Measurements from ENCODE around the gene UBE2J1. TPM values are rescaled to one million over a fixed set of nuclear protein-coding genes. Genes with fewer than 3 reads are reported as not detected.

The UBE2J1 gene
- total and polyA plus RNA-seq, 2 experiments from 2014 or later, result 44.7 to 64.1 TPM

GRCh38 chr6:89289710-89290109, 62.8 kb downstream of the UBE2J1 start:
- TF ChIP-seq CTCF (IDR thresholded peaks at IDR 0.05; ENCODE audit: poor library complexity), result no peak
- TF ChIP-seq EZH2phosphoT487 (IDR thresholded peaks at IDR 0.05; ENCODE audit: low read depth, severe bottlenecking, unreplicated experiment), result no peak
- TF ChIP-seq EZH2 (IDR thresholded peaks at IDR 0.05; ENCODE audit: borderline replicate concordance), result no peak
- Histone ChIP-seq H2AFZ (no peak overlapping the region), H3K9me3 (ENCODE audit: low read depth) (no peaks in the 10 kb centered on the region), H3K36me3 (replicated peaks; ENCODE audit: insufficient read depth, low read depth) (no peaks in the 10 kb centered on the region), H3K4me1 (ENCODE audit: insufficient read depth) (no peaks in the 10 kb centered on the region), H3K9me2 (replicated peaks; ENCODE audit: insufficient read depth) (no peaks in the 10 kb centered on the region), H3K27ac (no peak overlapping the region), H3K4me3 (no peak overlapping the region), H4K20me1 (ENCODE audit: insufficient read depth, poor library complexity, severe bottlenecking) (no peaks in the 10 kb centered on the region), H3K4me2 (no peak overlapping the region), H3K27me3 (no peaks in the 10 kb centered on the region), H3K79me2 (no peaks in the 10 kb centered on the region)
- no peak for DNase-seq (ENCODE audit: low spot score)
- 89% methylated on average over 3 of the region's 3 CpGs for WGBS (ENCODE audit: low lambda C conversion rate, missing lambda C conversion rate)

GRCh38 chr6:89287351-89288028, 65.0 kb downstream of the UBE2J1 start:
- Histone ChIP-seq H3K4me1 (ENCODE audit: insufficient read depth) (no peaks in the 10 kb centered on the region), H3K27me3 (no peaks in the 10 kb centered on the region), H4K20me1 (ENCODE audit: insufficient read depth, poor library complexity, severe bottlenecking) (no peaks in the 10 kb centered on the region), H3K4me3 (no peak overlapping the region), H3K9me2 (replicated peaks; ENCODE audit: insufficient read depth) (no peaks in the 10 kb centered on the region), H3K4me2 (no peak overlapping the region), H3K36me3 (replicated peaks; ENCODE audit: insufficient read depth, low read depth) (no peaks in the 10 kb centered on the region), H3K27ac (no peak overlapping the region), H3K79me2 (no peaks in the 10 kb centered on the region), H2AFZ (no peak overlapping the region), H3K9me3 (ENCODE audit: low read depth) (no peaks in the 10 kb centered on the region)
- DNase-seq (ENCODE audit: low spot score), result no peak
- 90% methylated on average over 9 of the region's 9 CpGs for WGBS (ENCODE audit: low lambda C conversion rate, missing lambda C conversion rate)
- no peak for TF ChIP-seq CTCF (IDR thresholded peaks at IDR 0.05; ENCODE audit: poor library complexity)
- TF ChIP-seq EZH2phosphoT487 (IDR thresholded peaks at IDR 0.05; ENCODE audit: low read depth, severe bottlenecking, unreplicated experiment), result no peak
- TF ChIP-seq EZH2 (IDR thresholded peaks at IDR 0.05; ENCODE audit: borderline replicate concordance), result no peak

- Histone ChIP-seq H3K79me2 (no peaks in the 10 kb centered on the region), H3K4me2 (no peak overlapping the region), H4K20me1 (ENCODE audit: insufficient read depth, poor library complexity, severe bottlenecking) (no peaks in the 10 kb centered on the region), H3K27me3 (no peaks in the 10 kb centered on the region), H3K9me2 (replicated peaks; ENCODE audit: insufficient read depth) (no peaks in the 10 kb centered on the region), H3K4me1 (ENCODE audit: insufficient read depth) (no peaks in the 10 kb centered on the region), H2AFZ (no peak overlapping the region), H3K9me3 (ENCODE audit: low read depth) (no peaks in the 10 kb centered on the region), H3K36me3 (replicated peaks; ENCODE audit: insufficient read depth, low read depth) (no peaks in the 10 kb centered on the region), H3K27ac (no peak overlapping the region), H3K4me3 (no peak overlapping the region)
- DNase-seq (ENCODE audit: low spot score), result no peak
- TF ChIP-seq EZH2 (IDR thresholded peaks at IDR 0.05; ENCODE audit: borderline replicate concordance) (no peak), EZH2phosphoT487 (IDR thresholded peaks at IDR 0.05; ENCODE audit: low read depth, severe bottlenecking, unreplicated experiment) (no peak), CTCF (IDR thresholded peaks at IDR 0.05; ENCODE audit: poor library complexity) (no peak)
- WGBS (ENCODE audit: low lambda C conversion rate, missing lambda C conversion rate), result 69% methylated on average over 6 of the region's 6 CpGs
Observed at GRCh38 chr6:89286516-89286915, 66.0 kb downstream of the UBE2J1 start.

All from hepatocyte (in vitro differentiated cells).